CD4-positive, alpha-beta memory T cell (primary cell): ENCODE results near the gene NFATC1. TPM values are rescaled to one million over a fixed set of nuclear protein-coding genes. Genes with fewer than 3 reads are reported as not detected.

Source experiments
- CTCF ChIA-PET: fragments of 350-600 bp; sonication (Branson Sonifier 250); formaldehyde crosslinking; loops from one replicate; lab custom pipeline; 2021; ENCODE audit warnings: inconsistent platforms; ENCODE audit not compliant: partially characterized antibody; lab: Charles Lee
- POLR2A ChIA-PET: fragments of 350-600 bp; sonication (Branson Sonifier 250); formaldehyde crosslinking; loops from one replicate; lab custom pipeline; 2021; ENCODE audit not compliant: partially characterized antibody; lab: Charles Lee
- DNase-seq, 5 donors: peaks; one replicate each; pipeline versions ENCODE4 v3.0.0 to v3.0.0-alpha.2; 2020 to 2022; ENCODE audit warnings: mixed read lengths in 1 of 5
- H3K27ac ChIP-seq: one replicate; pipeline ENCODE4 v1.7.0; 2013; ENCODE audit warnings: low read depth, low read length
- H3K27me3 ChIP-seq: 2 replicates; pipeline ENCODE4 v1.7.0; 2013; ENCODE audit warnings: mild to moderate bottlenecking, low read length, moderate library complexity; ENCODE audit not compliant: insufficient read depth
- H3K36me3 ChIP-seq: 2 replicates; pipeline ENCODE4 v1.7.0; 2013; ENCODE audit warnings: mild to moderate bottlenecking, low read length, moderate library complexity; ENCODE audit not compliant: insufficient read depth
- H3K4me1 ChIP-seq: 2 replicates; pipeline ENCODE4 v1.7.0; 2013; ENCODE audit warnings: mild to moderate bottlenecking, low read length, moderate library complexity; ENCODE audit not compliant: insufficient read depth
- H3K4me3 ChIP-seq, 2 donors: one replicate each; pipeline ENCODE4 v1.7.0; 2013; ENCODE audit warnings: low read length in 2 of 2, mild to moderate bottlenecking in 1 of 2
- H3K9me3 ChIP-seq, 2 donors: one replicate each; pipeline ENCODE4 v1.7.0; 2013; ENCODE audit warnings: low read length in 2 of 2, control low read depth in 1 of 2; ENCODE audit not compliant: control insufficient read depth in 1 of 2
- H3K27ac Mint-ChIP-seq, 7 donors: one replicate each; pipeline ENCODE4 v1.8.0; 2020 to 2021; ENCODE audit warnings: mixed read lengths in 7 of 7, mild to moderate bottlenecking in 6 of 7, inconsistent platforms in 3 of 7, moderate library complexity in 3 of 7
- H3K27me3 Mint-ChIP-seq, 2 donors: one replicate each; pipeline ENCODE4 v1.8.0; 2020 to 2021; ENCODE audit warnings: mixed read lengths in 2 of 2
- H3K36me3 Mint-ChIP-seq, 2 donors: one replicate each; pipeline ENCODE4 v1.8.0; 2020 to 2021; ENCODE audit warnings: mixed read lengths in 2 of 2, inconsistent platforms in 1 of 2, mild to moderate bottlenecking in 1 of 2
- H3K4me1 Mint-ChIP-seq, 4 donors: one replicate each; pipeline ENCODE4 v1.8.0; 2020 to 2021; ENCODE audit warnings: mixed read lengths in 4 of 4, mild to moderate bottlenecking in 1 of 4
- H3K4me3 Mint-ChIP-seq, 8 donors: one replicate each; pipeline ENCODE4 v1.8.0; 2020 to 2021; ENCODE audit warnings: mixed read lengths in 8 of 8, mild to moderate bottlenecking in 7 of 8, moderate library complexity in 6 of 8, inconsistent platforms in 3 of 8
- H3K9me3 Mint-ChIP-seq, 8 donors: one replicate each; pipeline ENCODE4 v1.8.0; 2020 to 2021; ENCODE audit warnings: mixed read lengths in 8 of 8, mild to moderate bottlenecking in 5 of 8, inconsistent platforms in 3 of 8, moderate library complexity in 1 of 8
- intact Hi-C: fragments of 100-400 bp; cut with micrococcal nuclease; formaldehyde crosslinking; loops from one replicate; pipeline ENCODE4 v1.15.1; 2023
- polyA plus RNA-seq, 2 donors: library from polyadenylated mRNA; unstranded; fragments of 300-500 nt; fragmentation: Illumina TruSeq; gene quantifications; one replicate each; pipeline ENCODE4 v1.2.3, GENCODE V29; 2021
- total RNA-seq, 2 experiments: library from RNA; stranded (reverse); gene quantifications; one replicate each; pipeline ENCODE4 v1.2.3, GENCODE V29; 2021

The NFATC1 gene
- total and polyA plus RNA-seq, 4 experiments from 2014 or later, result 15.3 to 69.6 (median 54.9) TPM

DNA sequence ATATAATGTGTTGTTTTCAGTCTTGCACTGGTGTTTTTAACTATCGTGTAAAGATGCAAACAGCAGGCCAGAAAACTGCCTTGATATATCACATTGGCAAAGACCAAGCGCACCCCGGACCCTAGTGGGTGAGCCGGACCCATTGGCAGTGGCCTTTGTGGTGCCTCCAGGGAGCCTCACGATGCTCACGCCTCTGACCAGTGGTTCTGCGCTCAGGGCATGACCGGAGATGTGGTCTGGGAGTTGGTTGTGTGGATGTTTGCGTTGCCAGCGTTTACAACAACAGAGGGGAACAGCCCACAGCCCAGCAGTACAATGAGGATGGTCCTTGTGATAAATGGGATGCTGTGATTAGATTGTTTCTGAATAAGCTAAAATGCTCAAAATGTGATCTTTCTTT is 32.6 kb downstream of the NFATC1 start:
- H3K36me3 Mint-ChIP-seq, result peaks cover 13 to 30% of the 10 kb centered on the region in 2 donors
- H3K4me1 ChIP-seq, result no peaks in the 10 kb centered on the region
- H3K4me1 Mint-ChIP-seq, result peaks cover 22 to 63% (median 35%) of the 10 kb centered on the region in 4 donors
- no peak for DNase-seq
- H3K27me3 Mint-ChIP-seq, result no peaks in the 10 kb centered on the region
- intact Hi-C loops, result no loop called here
- peak overlapping the region in 4 of 7 donors; percentile 36 to 70 (median 56) for H3K27ac Mint-ChIP-seq
- POLR2A ChIA-PET, result no interaction called here
- H3K9me3 Mint-ChIP-seq, result peaks cover 0 to 4% (median 0%) of the 10 kb centered on the region in 8 donors
- no peaks in the 10 kb centered on the region for H3K36me3 ChIP-seq
- H3K27me3 ChIP-seq, result no peaks in the 10 kb centered on the region
- no peak overlapping the region for H3K27ac ChIP-seq
- H3K4me3 ChIP-seq, result no peak overlapping the region
- H3K4me3 Mint-ChIP-seq, result no peak overlapping the region
- CTCF ChIA-PET, result no interaction called here
- no peaks in the 10 kb centered on the region for H3K9me3 ChIP-seq

DNA sequence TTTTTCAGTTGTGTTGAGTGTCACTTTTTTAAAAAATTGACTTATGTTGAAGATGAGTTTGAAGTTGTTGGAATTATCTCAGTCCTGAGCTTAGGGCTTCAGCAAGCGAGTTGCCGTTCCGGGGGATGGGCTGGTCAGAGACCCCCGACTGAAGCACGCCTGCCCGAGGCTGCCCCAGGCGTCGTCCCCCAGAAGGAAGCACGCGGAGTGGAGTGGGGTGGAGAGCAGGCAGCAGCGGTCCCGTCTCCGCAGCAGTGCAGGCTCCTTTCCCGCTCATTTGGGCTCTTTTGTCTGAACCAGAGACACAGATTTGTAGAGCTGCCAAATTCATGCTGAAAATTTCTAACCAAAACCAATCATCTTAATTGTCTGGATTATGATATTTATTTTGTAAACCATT is 33.7 kb downstream of the NFATC1 start:
- H3K36me3 Mint-ChIP-seq, result peaks cover 12 to 29% of the 10 kb centered on the region in 2 donors
- no peak overlapping the region for H3K4me3 Mint-ChIP-seq
- POLR2A ChIA-PET, result no interaction called here
- DNase-seq, result no peak
- H3K27me3 ChIP-seq, result no peaks in the 10 kb centered on the region
- no peak overlapping the region for H3K27ac ChIP-seq
- no peak overlapping the region for H3K4me3 ChIP-seq
- no peaks in the 10 kb centered on the region for H3K27me3 Mint-ChIP-seq
- peaks cover 0 to 4% (median 0%) of the 10 kb centered on the region in 8 donors for H3K9me3 Mint-ChIP-seq
- CTCF ChIA-PET, result no interaction called here
- no peaks in the 10 kb centered on the region for H3K4me1 ChIP-seq
- H3K4me1 Mint-ChIP-seq, result peaks cover 21 to 71% (median 33%) of the 10 kb centered on the region in 4 donors
- no peak overlapping the region for H3K27ac Mint-ChIP-seq
- peaks cover 3% of the 10 kb centered on the region for H3K36me3 ChIP-seq
- intact Hi-C loops, result no loop called here
- no peaks in the 10 kb centered on the region for H3K9me3 ChIP-seq

DNA sequence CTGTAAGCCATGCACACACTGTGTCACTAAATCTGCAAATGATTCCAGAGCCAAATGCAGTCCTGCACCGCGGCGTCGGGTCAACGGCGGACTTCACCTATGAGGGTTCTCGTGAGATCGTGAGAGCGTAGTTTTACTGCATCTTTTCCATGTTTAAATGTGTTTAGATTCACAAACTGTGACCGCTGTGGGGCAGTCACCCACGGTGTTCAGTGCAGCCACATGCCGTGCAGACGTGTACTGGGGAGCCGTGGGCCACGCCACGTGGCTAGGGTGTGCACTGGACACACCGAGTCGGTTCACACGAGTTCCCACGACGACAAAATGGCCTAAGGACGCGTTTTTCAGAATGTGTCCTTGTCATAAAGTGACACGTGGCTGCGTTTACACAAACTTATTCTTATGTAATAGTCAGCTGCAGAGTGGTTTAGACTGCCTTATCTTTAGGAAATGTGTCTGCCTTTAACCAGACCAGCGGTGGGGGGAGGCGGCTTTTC is 34.1 kb downstream of the NFATC1 start:
- Histone ChIP-seq H3K27ac (no peak overlapping the region), H3K36me3 (peaks cover 7% of the 10 kb centered on the region), H3K9me3 (no peaks in the 10 kb centered on the region), H3K4me3 (no peak overlapping the region), H3K27me3 (no peaks in the 10 kb centered on the region), H3K4me1 (peaks cover 2% of the 10 kb centered on the region)
- POLR2A ChIA-PET, result no interaction called here
- intact Hi-C loops, result no loop called here
- no peak for DNase-seq
- Mint-ChIP-seq H3K4me3 (no peak overlapping the region), H3K36me3 (peaks cover 7 to 27% of the 10 kb centered on the region in 2 donors), H3K27me3 (no peaks in the 10 kb centered on the region), H3K4me1 (peaks cover 18 to 71% (median 31%) of the 10 kb centered on the region in 4 donors), H3K27ac (peak overlapping the region in 1 of 7 donors; percentile 22), H3K9me3 (peaks cover 0 to 2% (median 0%) of the 10 kb centered on the region in 8 donors)
- CTCF ChIA-PET, result no interaction called here

- CTCF ChIA-PET, result no interaction called here
- Mint-ChIP-seq H3K27ac (peak overlapping the region in 2 of 7 donors; percentile 70 to 71), H3K9me3 (no peaks in the 10 kb centered on the region), H3K27me3 (no peaks in the 10 kb centered on the region), H3K36me3 (peaks cover 7 to 34% of the 10 kb centered on the region in 2 donors), H3K4me1 (peaks cover 22 to 80% (median 36%) of the 10 kb centered on the region in 4 donors), H3K4me3 (no peak overlapping the region)
- H3K27ac ChIP-seq, result no peak overlapping the region
- H3K9me3 ChIP-seq, result no peaks in the 10 kb centered on the region
- no peak for DNase-seq
- H3K27me3 ChIP-seq, result no peaks in the 10 kb centered on the region
- H3K4me1 ChIP-seq, result peaks cover 15% of the 10 kb centered on the region
- intact Hi-C loops, result no loop called here
- H3K4me3 ChIP-seq, result no peak overlapping the region
- H3K36me3 ChIP-seq, result peaks cover 10% of the 10 kb centered on the region
- POLR2A ChIA-PET, result interaction anchor here (1.6 kb wide), 1 partner anchor 36 kb away, joined by 4 read pairs; no protein-coding TSS in a partner anchor
These were observed 36.8 kb downstream of the NFATC1 start for GRCh38 chr18:79432376-79433120.

- no peak overlapping the region for H3K4me3 Mint-ChIP-seq
- H3K36me3 Mint-ChIP-seq, result peaks cover 7 to 39% of the 10 kb centered on the region in 2 donors
- H3K36me3 ChIP-seq, result peaks cover 10% of the 10 kb centered on the region
- H3K9me3 ChIP-seq, result no peaks in the 10 kb centered on the region
- H3K4me1 Mint-ChIP-seq, result peaks cover 24 to 80% (median 40%) of the 10 kb centered on the region in 4 donors
- intact Hi-C loops, result no loop called here
- H3K27ac Mint-ChIP-seq, result no peak overlapping the region
- no peak overlapping the region for H3K4me3 ChIP-seq
- H3K9me3 Mint-ChIP-seq, result no peaks in the 10 kb centered on the region
- ChIA-PET CTCF (no interaction called here), POLR2A (no interaction called here)
- peaks cover 20% of the 10 kb centered on the region for H3K4me1 ChIP-seq
- H3K27ac ChIP-seq, result no peak overlapping the region
- H3K27me3 Mint-ChIP-seq, result no peaks in the 10 kb centered on the region
- no peak for DNase-seq
- no peaks in the 10 kb centered on the region for H3K27me3 ChIP-seq
These were observed 37.7 kb downstream of the NFATC1 start for GRCh38 chr18:79433431-79433830.

DNA sequence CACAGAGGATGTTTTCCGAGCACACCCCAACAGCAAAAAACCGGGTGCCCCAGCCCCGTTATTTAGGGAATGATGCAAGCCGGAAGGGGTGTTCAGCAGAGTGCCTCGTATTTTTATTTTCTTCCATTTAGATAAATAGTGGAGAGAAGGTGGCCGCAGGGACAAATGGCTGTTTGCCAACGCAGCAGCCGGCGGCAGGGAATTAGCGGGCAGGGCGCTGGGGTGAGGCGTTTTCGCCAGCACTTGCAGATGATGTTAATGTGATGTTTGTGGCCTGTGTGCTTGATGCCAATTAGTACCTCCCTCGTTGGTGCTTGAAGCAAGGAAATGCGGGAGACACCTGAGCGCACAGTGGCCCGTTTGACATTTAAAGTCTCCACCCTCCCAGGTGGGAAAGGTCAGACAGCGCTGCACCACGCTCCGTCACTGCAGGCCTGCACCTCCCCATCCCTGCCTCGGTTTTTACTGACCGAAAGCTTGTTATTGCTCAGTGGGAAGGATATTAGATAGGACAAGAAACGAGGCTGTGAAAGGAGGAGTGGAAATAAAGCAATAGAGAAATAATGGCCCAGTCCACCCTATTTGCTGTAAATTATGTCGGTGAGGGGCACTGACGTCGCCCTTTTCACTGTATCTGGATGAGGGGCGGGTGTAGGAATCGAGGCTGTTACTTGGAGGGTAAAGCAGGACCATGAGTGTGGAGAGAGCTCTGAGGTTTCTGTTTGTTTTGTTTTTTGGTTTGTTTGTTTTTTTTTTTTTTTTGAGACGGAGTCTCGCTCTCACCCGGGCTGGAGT is 39.1 kb downstream of the NFATC1 start:
- peaks cover 27 to 82% (median 43%) of the 10 kb centered on the region in 4 donors for H3K4me1 Mint-ChIP-seq
- Histone ChIP-seq H3K27me3 (no peaks in the 10 kb centered on the region), H3K36me3 (peaks cover 13% of the 10 kb centered on the region), H3K4me1 (peaks cover 27% of the 10 kb centered on the region), H3K9me3 (no peaks in the 10 kb centered on the region), H3K27ac (no peak overlapping the region), H3K4me3 (no peak overlapping the region)
- ChIA-PET CTCF (interaction anchor here (1.3 kb wide), 1 partner anchor 55 kb away, joined by 3 read pairs; no protein-coding TSS in a partner anchor), POLR2A (no interaction called here)
- DNase-seq, result no peak
- H3K36me3 Mint-ChIP-seq, result peaks cover 7 to 43% of the 10 kb centered on the region in 2 donors
- no peaks in the 10 kb centered on the region for H3K9me3 Mint-ChIP-seq
- H3K27ac Mint-ChIP-seq, result peak overlapping the region in 5 of 7 donors; percentile 4 to 85 (median 76)
- peak overlapping the region in 6 of 8 donors; percentile 4 to 73 (median 42) for H3K4me3 Mint-ChIP-seq
- intact Hi-C loops, result loop anchor here (5.0 kb wide), 1 partner anchor 33 kb away; no protein-coding TSS in a partner anchor
- H3K27me3 Mint-ChIP-seq, result no peaks in the 10 kb centered on the region
